Measurements from ENCODE around the gene EPB41L1.

EPB41L1 gene

DNA sequence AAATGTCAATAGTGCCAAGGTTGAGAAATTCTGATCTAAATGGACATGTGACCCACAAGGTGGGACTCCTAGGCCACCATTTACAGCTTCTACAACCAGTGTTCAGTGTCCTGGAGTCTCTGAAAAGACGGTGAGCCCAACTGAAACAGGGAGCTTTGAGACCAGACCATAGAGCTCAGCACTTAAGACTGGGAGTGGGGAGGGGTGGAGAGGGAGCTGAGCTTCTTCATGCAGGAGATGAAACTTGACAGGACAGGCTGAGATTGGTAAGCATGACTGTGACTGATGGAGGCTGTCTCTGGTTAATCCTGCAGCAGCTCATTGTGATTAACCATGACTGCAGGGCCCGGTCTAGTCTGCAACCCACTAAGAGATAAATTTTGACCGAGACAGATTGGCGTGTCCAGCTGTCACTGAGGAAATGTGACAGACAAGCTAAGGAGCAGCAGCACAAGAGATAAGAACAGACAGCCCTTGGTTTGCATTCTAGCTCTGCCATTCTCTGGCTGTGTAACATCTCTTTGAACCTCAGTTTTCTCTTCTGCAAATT is 80.3 kb downstream of the EPB41L1 start:
- no peak for DNase-seq

DNA sequence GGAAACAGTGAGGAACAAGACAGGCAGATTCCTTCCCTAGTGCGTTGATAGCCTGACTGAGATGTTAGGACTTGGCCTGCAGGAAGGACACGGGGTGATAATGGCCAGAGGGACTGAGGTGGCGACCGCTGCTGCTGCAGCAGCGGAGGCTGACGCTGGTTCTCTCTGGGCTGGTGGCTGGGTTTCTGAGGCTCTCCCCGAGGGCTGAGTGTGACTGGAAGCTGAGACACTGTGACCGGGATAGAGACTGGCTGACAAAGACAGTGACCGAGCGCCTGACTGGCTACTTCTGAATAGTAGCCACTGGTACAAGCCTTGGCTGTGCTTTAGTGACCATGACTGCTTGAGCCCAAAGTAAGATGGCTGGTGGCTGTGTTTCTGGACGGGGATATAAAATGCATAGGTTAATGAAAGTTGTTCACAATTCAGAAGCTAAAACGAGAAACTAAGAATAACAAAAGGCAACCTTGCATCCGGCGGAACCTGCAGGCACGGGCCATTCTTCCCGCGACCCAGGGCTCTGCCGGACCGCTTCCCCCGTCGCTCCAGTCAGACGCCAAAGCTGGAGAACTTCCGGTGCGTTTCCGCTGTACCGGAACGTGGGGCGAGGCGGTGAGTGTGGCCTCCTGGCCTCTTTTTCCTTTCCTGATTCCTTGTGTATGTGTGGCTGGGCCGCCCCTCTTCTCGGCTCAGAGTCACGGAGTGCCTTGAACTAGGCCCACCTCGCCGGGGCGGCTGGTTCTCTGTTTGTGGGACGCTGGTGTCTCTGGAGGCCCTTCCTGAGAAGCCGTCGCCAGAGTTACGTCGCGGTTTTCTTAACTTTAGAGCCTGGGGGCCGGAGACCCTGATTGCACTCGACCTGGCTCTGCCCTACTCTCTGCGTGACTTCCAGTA is 81.6 kb downstream of the EPB41L1 start, which contains the start of gene AAR2:
Gene AAR2, plus strand, starts transcription at position 587 of the 894 bp plus-strand sequence. CDS start 3,391 bp downstream, outside the sequence.
- DNase-seq, result peak; percentile 84 to 87

- no peak for DNase-seq
These were observed 82.2 kb downstream of the EPB41L1 start for GRCh38 chr20:36236786-36237121.

DNA sequence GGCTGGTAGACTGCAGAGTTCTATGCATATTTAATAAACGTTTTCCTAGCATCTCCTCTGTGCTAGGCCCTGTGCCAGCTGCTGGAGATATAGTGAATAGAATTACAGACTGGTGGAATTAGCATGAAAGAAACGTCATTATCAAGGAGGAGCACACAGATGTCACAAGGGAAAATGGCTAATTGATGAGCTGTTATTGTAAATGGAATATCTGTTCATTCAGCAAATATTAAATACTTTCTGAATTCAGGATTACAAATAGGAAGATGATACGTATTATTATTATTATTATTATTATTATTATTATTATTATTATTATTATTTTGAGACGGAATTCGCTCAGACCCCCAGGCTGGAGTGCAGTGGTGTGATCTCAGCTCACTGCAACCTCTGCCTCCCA is 82.9 kb downstream of the EPB41L1 start:
- no peak for DNase-seq

GRCh38 chr20:36238153-36238552 is 83.6 kb downstream of the EPB41L1 start:
- no peak for DNase-seq

- no peak for DNase-seq
These were observed 84.2 kb downstream of the EPB41L1 start for GRCh38 chr20:36238760-36239159.

- DNase-seq, result no peak
These were observed 85.5 kb downstream of the EPB41L1 start for GRCh38 chr20:36240076-36240475.

DNA sequence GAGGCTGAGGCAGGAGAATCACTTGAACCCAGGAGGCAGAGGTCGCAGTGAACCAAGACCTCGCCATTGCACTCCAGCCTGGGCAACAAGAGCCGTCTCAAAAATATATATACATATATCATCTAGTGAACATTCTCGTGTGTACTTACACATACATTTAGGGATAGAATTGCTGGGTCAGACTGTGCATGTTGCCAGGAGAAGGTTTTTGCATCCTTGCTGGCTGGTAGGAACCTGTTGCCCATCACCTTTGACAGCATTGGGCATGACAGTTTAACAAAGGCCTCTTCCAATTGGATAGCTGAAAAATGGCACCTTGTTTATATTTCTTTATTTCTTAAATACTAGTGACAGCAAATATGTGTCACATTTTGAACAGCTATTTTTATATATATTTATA is 87.1 kb downstream of the EPB41L1 start:
- DNase-seq, result no peak

GRCh38 chr20:36243726-36244125 is 89.2 kb downstream of the EPB41L1 start:
- no peak for DNase-seq

DNA sequence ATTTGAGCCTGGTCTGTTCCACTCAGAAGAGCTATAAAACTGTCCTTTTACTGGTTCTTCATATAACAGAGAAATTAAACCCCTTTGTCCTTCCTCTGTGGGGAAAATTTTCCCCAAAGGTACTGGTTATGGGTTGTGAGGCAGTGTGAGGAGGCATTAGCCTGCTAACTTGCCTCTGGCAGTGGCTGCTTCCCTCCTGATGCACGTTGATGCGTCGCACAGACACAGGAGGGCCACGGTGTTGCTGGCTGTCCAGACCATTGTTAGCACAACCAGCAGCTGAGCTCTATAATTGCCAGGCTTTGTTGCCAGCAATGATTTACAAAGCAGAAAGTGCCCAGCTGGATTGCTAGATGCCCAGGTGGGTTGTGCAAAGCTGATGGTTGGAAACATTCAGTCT is 91.9 kb downstream of the EPB41L1 start:
- no peak for DNase-seq

GRCh38 chr20:36248836-36249235 is 94.3 kb downstream of the EPB41L1 start:
- DNase-seq, result no peak

DNA sequence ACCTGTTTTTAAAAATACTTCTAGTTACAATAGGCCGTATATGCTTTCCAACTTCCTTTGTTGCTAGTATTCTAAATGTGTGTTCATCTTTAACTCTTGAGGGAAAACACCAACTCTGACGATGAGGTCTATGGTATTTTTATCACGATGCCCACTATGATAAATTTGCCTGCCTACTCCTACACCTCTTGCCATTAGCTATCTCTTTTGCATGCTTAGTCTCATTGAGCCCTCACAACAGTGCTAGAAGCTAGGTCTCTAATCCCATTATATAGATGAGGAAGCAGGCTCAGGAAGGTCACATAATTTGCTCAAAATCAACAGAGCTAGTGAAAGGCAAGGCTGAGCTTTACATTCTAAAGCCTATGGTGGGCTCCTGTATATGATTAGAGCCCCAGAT is 94.9 kb downstream of the EPB41L1 start:
- DNase-seq, result no peak

DNA sequence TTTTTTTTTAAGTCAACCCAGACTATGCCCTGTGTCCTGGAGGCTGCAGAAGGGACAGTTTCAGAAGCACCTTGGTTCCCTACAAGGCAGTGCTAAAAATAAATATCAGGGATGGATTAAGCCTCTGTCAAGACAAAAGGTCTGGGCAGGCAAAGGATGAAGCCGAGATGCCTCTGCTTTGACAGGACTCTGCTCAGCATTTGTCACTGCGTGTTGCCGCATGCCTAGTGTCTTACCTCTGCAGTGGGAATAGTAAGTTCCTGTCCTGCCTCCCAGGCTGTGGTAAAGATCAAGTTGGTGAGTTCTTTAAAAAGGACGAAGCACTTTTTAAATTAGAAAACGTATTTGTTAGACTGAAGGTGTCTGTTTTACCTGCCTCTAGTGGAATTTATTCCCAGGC is 96.9 kb downstream of the EPB41L1 start:
- no peak for DNase-seq

DNA sequence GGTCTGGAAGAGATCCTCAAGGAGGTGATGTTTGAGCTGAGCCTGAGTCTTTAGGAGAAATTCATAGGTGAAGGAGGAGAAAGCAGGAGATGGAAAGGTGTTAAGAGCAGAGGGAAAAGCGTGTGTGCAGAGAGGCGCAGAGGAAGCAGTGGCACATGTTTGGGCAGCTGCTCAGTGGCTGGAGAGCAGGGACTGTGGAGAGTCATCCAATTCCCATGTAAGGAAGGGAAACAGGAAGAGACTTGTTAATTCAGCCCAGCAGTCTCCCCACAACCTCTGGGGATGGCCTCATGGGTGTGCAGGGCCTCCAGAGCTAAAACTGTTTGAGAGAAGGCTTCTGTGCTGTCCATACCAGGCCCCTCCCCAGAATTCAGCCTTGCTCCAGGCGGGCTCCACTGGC is 98.0 kb downstream of the EPB41L1 start:
- DNase-seq, result no peak

- DNase-seq, result no peak
These were observed 98.5 kb downstream of the EPB41L1 start for GRCh38 chr20:36253036-36253435.

- no peak for DNase-seq
These were observed 99.5 kb downstream of the EPB41L1 start for GRCh38 chr20:36254076-36254475.

- DNase-seq, result no peak
These were observed 100.9 kb downstream of the EPB41L1 start for GRCh38 chr20:36255445-36255844.

GRCh38 chr20:36259177-36260061 is 104.9 kb downstream of the EPB41L1 start:
- DNase-seq, result no peak

GRCh38 chr20:36260316-36260715 is 105.8 kb downstream of the EPB41L1 start:
- DNase-seq, result no peak

- no peak for DNase-seq
These were observed 107.0 kb downstream of the EPB41L1 start for GRCh38 chr20:36261389-36262105.

DNA sequence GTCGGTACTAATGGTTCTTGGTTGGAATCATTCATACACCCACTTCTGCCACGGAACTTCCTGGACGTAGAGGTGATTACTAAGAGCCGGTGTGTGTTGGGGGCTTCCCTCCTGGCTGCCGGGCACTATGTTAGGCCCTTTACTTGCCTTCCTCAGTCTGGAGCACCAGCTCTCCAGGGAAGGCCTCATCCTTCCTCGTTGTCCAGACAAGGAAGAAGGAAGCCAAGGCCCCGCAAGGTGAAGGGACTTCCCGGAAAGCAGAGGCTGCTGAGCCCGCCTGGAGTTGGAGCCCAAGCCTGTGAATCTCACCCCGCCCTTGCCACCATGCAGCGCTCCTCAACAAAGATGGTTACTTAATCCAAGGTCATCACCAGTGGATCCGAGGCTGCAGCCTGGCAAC is 107.9 kb downstream of the EPB41L1 start:
- no peak for DNase-seq

GRCh38 chr20:36264426-36265246 is 110.1 kb downstream of the EPB41L1 start:
- no peak for DNase-seq

Data from stimulated activated CD4-positive, alpha-beta T cell treated with anti-CD3 and anti-CD28 coated beads, Interleukin-2, amount 100 ng/mL, for 24 hours (primary cell).